GM12878 (cell line): ENCODE measurements around the gene BTBD10. TPM values are rescaled to one million over a fixed set of nuclear protein-coding genes. Genes with fewer than 3 reads are reported as not detected.

Experiments used
- ATAC-seq: fragments of 200-7000 bp; cut with Tn5 transposase; 3 replicates; pipeline ENCODE4 v1.9.1; 2020; ENCODE audit warnings: mild to moderate bottlenecking, moderate library complexity
- BruUV-seq: library from RNA; stranded (reverse); fragments of 400-500 nt; replicated peaks from 2 replicates; lab custom pipeline; 2021; lab: Mats Ljungman, UMichigan
- CTCF ChIA-PET: fragments of 300-600 bp; sonication (Branson Sonifier 250); formaldehyde crosslinking; extraction: SDS; loops from one replicate; lab custom pipeline; 2021; ENCODE audit warnings: inconsistent platforms; lab: Yijun Ruan, JAX
- POLR2A ChIA-PET: fragments of 350-600 bp; formaldehyde crosslinking; extraction: SDS; loops from one replicate; lab custom pipeline; 2021; ENCODE audit warnings: inconsistent platforms; lab: Charles Lee
- RAD21 ChIA-PET: fragments of 300-600 bp; sonication (Branson Sonifier 250); formaldehyde crosslinking; loops from one replicate; lab custom pipeline; 2023; ENCODE audit warnings: antibody characterized with exemption; ENCODE audit not compliant: unreplicated experiment; lab: Charles Lee
- SMC1A ChIA-PET: fragments of 300-600 bp; sonication (Branson Sonifier 250); formaldehyde crosslinking; loops from one replicate; lab custom pipeline; 2023; ENCODE audit not compliant: unreplicated experiment, uncharacterized antibody; lab: Charles Lee
- DNase-seq: peaks from one replicate; pipeline ENCODE4 v3.0.0-alpha.2; 2011; ENCODE audit warnings: low read depth, low spot score
- FAIRE-seq: peaks from 3 replicates; lab custom pipeline; 2011; peaks lifted over from hg19 to GRCh38; lab: Jason Lieb, UNC
- H2AFZ ChIP-seq: 2 replicates; pipeline ENCODE4 v1.6.0; 2011; ENCODE audit warnings: low read depth, low read length, control low read depth; ENCODE audit not compliant: control insufficient read depth
- H3K27ac ChIP-seq: 2 replicates; pipeline ENCODE4 v1.5.1; 2011; ENCODE audit warnings: control low read depth; ENCODE audit not compliant: control insufficient read depth, insufficient read depth
- H3K27me3 ChIP-seq, 2 experiments: replicated peaks in 1 of 2; 2 replicates each; pipeline versions ENCODE4 v1.6.0 to v1.6.1; 2011; ENCODE audit warnings: low read length in 1 of 2; ENCODE audit not compliant: control insufficient read depth in 2 of 2, insufficient read depth in 2 of 2
- H3K36me3 ChIP-seq, 2 experiments: 2 replicates each; pipeline ENCODE4 v1.5.1; 2011; ENCODE audit warnings: low read length in 1 of 2; ENCODE audit not compliant: control insufficient read depth in 2 of 2, insufficient read depth in 2 of 2
- H3K4me1 ChIP-seq: 2 replicates; pipeline ENCODE4 v1.6.1; 2011; ENCODE audit warnings: mild to moderate bottlenecking, low read length, moderate library complexity, mixed read lengths; ENCODE audit not compliant: control insufficient read depth, insufficient read depth
- H3K4me2 ChIP-seq: 2 replicates; pipeline ENCODE4 v1.6.0; 2011; ENCODE audit warnings: control low read depth; ENCODE audit not compliant: control insufficient read depth, insufficient read depth
- H3K4me3 ChIP-seq: fragments of 200-600 bp; sonication (generic); 2 replicates; pipeline ENCODE4 v1.5.1; 2016
- H3K79me2 ChIP-seq: 2 replicates; pipeline ENCODE4 v1.6.0; 2011; ENCODE audit warnings: low read length; ENCODE audit not compliant: control insufficient read depth, insufficient read depth
- H3K9ac ChIP-seq: 2 replicates; pipeline ENCODE4 v1.8.0; 2011; ENCODE audit warnings: low read length, control low read depth, mixed read lengths; ENCODE audit not compliant: control insufficient read depth, insufficient read depth
- H3K9me3 ChIP-seq: replicated peaks from 3 replicates; pipeline ENCODE4 v1.5.1; 2011; ENCODE audit warnings: mild to moderate bottlenecking, low read length; ENCODE audit not compliant: control insufficient read depth, insufficient read depth
- H4K20me1 ChIP-seq: 2 replicates; pipeline ENCODE4 v1.6.0; 2011; ENCODE audit not compliant: control insufficient read depth, insufficient read depth
- ATF7 ChIP-seq: fragments of 450-650 bp; IDR thresholded peaks from 2 replicates; pipeline ENCODE4 v1.6.1; 2016; ENCODE audit warnings: low read depth, mild to moderate bottlenecking
- CHD1 ChIP-seq: IDR thresholded peaks from 2 replicates; pipeline ENCODE4 v1.6.1; 2012; ENCODE audit warnings: low read depth, low read length, improper control_type of control experiment
- CHD2 ChIP-seq: IDR thresholded peaks from 2 replicates; pipeline ENCODE4 v1.6.1; 2011; ENCODE audit warnings: low read depth, low read length, improper control_type of control experiment, borderline replicate concordance
- CTCF ChIP-seq, 3 experiments: IDR thresholded peaks in 2 of 3; conservative IDR thresholded peaks in 1 of 3; 2 replicates each; pipeline ENCODE4 v1.5.1; 2011; ENCODE audit warnings: low read depth in 3 of 3, low read length in 3 of 3, mild to moderate bottlenecking in 3 of 3, control low read depth in 2 of 3, moderate library complexity in 2 of 3, inconsistent platforms in 1 of 3, mixed read lengths in 1 of 3; ENCODE audit not compliant: control insufficient read depth in 2 of 3, insufficient read depth in 1 of 3; ENCODE audit errors: extremely low read depth in 1 of 3
- EGR1 ChIP-seq, 2 experiments: IDR thresholded peaks; 1 replicate in 1 of 2; 2 replicates in 1 of 2; pipeline ENCODE4 v1.6.1; 2011 to 2012; ENCODE audit warnings: low read depth in 2 of 2, low read length in 2 of 2, borderline replicate concordance in 1 of 2, mild to moderate bottlenecking in 1 of 2, moderate library complexity in 1 of 2
- HDGF ChIP-seq: fragments of 450-650 bp; IDR thresholded peaks from 2 replicates; pipeline ENCODE4 v1.6.1; 2016; ENCODE audit warnings: antibody characterized with exemption
- IRF3 ChIP-seq: fragments of 450-650 bp; IDR thresholded peaks from 2 replicates; pipeline ENCODE4 v1.6.1; 2014; ENCODE audit warnings: mild to moderate bottlenecking
- JUNB ChIP-seq: IDR thresholded peaks from 2 replicates; pipeline ENCODE4 v1.6.1; 2016; ENCODE audit warnings: antibody characterized with exemption, mild to moderate bottlenecking
- NFYA ChIP-seq: IDR thresholded peaks from 2 replicates; pipeline ENCODE4 v1.6.1; 2011; ENCODE audit warnings: low read depth, mild to moderate bottlenecking, low read length, improper control_type of control experiment, borderline replicate concordance
- PML ChIP-seq: IDR thresholded peaks from 2 replicates; pipeline ENCODE4 v1.6.1; 2012; ENCODE audit warnings: low read length, inconsistent platforms
- RELB ChIP-seq: fragments of 450-650 bp; IDR thresholded peaks from 2 replicates; pipeline ENCODE4 v1.6.1; 2017; ENCODE audit warnings: low read depth, mild to moderate bottlenecking, moderate library complexity
- ZBTB40 ChIP-seq: fragments of 450-650 bp; IDR thresholded peaks from 2 replicates; pipeline ENCODE4 v1.6.1; 2016; ENCODE audit warnings: mild to moderate bottlenecking, moderate library complexity, borderline replicate concordance
- WGBS: methylation state at CpG from one replicate; pipeline ENCODE4 v1.1.6; 2016; ENCODE audit warnings: low lambda C conversion rate; ENCODE audit not compliant: insufficient replicate concordance, insufficient coverage; ENCODE audit errors: missing lambda C conversion rate; 5-methylcytosine and 5-hydroxymethylcytosine counted together
- in situ Hi-C: fragments of 300-500 bp; cut with MboI; formaldehyde crosslinking; loops from 9 replicates; pipeline ENCODE4 v1.14.3; 2018; ENCODE audit warnings: mixed read lengths
- intact Hi-C: fragments of 100-400 bp; cut with micrococcal nuclease; formaldehyde crosslinking; loops from one replicate; pipeline ENCODE4 v1.14.2; 2022; ENCODE audit not compliant: unreplicated experiment
- polyA plus RNA-seq, 11 experiments: library from polyadenylated mRNA; depleted of rRNA in 4 of 11; unstranded in 6 of 11; stranded (reverse) in 5 of 11; fragments of >200 nt; fragmentation: Nextera tagmentation in 4 of 11; fragmentation: Illumina TruSeq in 1 of 11; extraction: Ambion mirVana in 4 of 11; extraction: Trizol in 1 of 11; gene quantifications; 1 replicate in 1 of 11; 2 replicates in 10 of 11; pipeline versions ENCODE4 v1.2.1 to v1.2.3, GENCODE V29; 2011 to 2016; ENCODE audit warnings: inconsistent platforms in 2 of 11, missing spikeins in 2 of 11, low read depth in 1 of 11
- total RNA-seq, 4 experiments: library from RNA; depleted of rRNA in 3 of 4; stranded (reverse); fragments of >200 nt in 3 of 4; fragmentation: Illumina TruSeq in 1 of 4; extraction: Trizol in 1 of 4; gene quantifications; 2 replicates each; pipeline versions ENCODE4 v1.2.1 to v1.2.3, GENCODE V29; 2013 to 2021

Gene BTBD10
- total and polyA plus RNA-seq, 10 of the 15 experiments (the other 5 are each of a cell fraction or from before 2014, with no cell fraction given) = 20.8 to 38.8 (median 26.9) TPM

- RAD21 ChIA-PET = no interaction called here
- H3K27me3 ChIP-seq = no peaks in the 10 kb centered on the region
- SMC1A ChIA-PET = no interaction called here
- H3K9ac ChIP-seq = no peak overlapping the region
- H3K36me3 ChIP-seq = no peaks in the 10 kb centered on the region
- POLR2A ChIA-PET = no interaction called here
- no peak overlapping the region for H3K4me2 ChIP-seq
- no peaks in the 10 kb centered on the region; the same call in none of the 3 replicates for H3K9me3 ChIP-seq
- no TSS peak for BruUV-seq
- no peaks in the 10 kb centered on the region; the same call in 1 of the 2 replicates for H3K79me2 ChIP-seq
- CTCF ChIA-PET = no interaction called here
- H3K27ac ChIP-seq = no peak overlapping the region
- H2AFZ ChIP-seq = no peak overlapping the region
- no peak overlapping the region for H3K4me3 ChIP-seq
- no peak for DNase-seq
- FAIRE-seq = no peak
- intact Hi-C loops = no loop called here
- in situ Hi-C loops = no loop called here
- ATAC-seq = peak; percentile 56
- 91% methylated on average over 6 of the region's 6 CpGs for WGBS
- H4K20me1 ChIP-seq = no peaks in the 10 kb centered on the region
- no peaks in the 10 kb centered on the region for H3K4me1 ChIP-seq
- TF ChIP-seq CHD2 (no peak), EGR1 (IDR thresholded peaks at IDR 0.05; ENCODE audit: borderline replicate concordance in 1 of 2, low read depth in 2 of 2, low read length in 2 of 2) (no peak), ZBTB40 (no peak), JUNB (no peak), RELB (no peak), CTCF (IDR thresholded peaks at IDR 0.05 in 2 of 3, conservative IDR thresholded peaks at IDR 0.05 in 1 of 3; ENCODE audit: control insufficient read depth in 2 of 3, extremely low read depth in 1 of 3, insufficient read depth in 1 of 3, low read depth in 3 of 3, low read length in 3 of 3) (no peak), HDGF (no peak), IRF3 (no peak), PML (no peak), NFYA (no peak), ATF7 (no peak), CHD1 (no peak)
These were observed 28.5 kb downstream of the BTBD10 start for GRCh38 chr11:13434247-13435205.
